Astrocyte of the cerebellum (primary cell): ENCODE data around the gene MRPS9.
A peak's percentile ranks its signal among the peaks of the same experiment; 100 is the strongest.

Experiments
- DNase-seq: peaks from one replicate; pipeline ENCODE4 v3.0.0-alpha.2; 2011; ENCODE audit warnings: low read depth
- H3K4me3 ChIP-seq: 2 replicates; pipeline ENCODE4 v1.5.1; 2011; ENCODE audit warnings: mild to moderate bottlenecking, low read depth, low read length, moderate library complexity
- in situ Hi-C: cut with HindIII; loops from 2 replicates; pipeline ENCODE4 v1.10.0; 2017; ENCODE audit warnings: low sequenced_read_pairs
- TF ChIP-seq, protein P1 (sequence below): IDR thresholded peaks from 2 replicates; pipeline ENCODE4 v1.5.1; 2012; ENCODE audit warnings: low read length, low read depth, moderate library complexity, mild to moderate bottlenecking; ENCODE audit errors: missing control alignments

Gene MRPS9

DNA sequence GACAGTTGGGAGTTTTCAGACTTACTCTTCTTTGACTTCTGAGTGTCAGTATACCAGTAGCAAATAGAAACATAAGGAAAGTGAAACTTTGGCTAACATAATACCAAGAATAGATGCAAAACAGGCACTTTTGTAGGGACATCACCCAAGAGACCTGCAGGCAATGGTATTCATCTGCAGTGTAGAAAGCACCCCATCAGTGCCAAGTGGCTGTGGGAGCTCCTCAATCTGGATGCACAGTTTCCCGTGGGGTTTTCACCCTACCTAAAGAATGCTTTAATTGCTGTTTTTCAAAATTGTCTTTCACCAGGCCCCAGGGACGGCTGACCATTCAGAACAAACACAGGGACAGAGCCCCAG lies 107.1 kb downstream of the MRPS9 start:
- TF ChIP-seq, protein P1, sequence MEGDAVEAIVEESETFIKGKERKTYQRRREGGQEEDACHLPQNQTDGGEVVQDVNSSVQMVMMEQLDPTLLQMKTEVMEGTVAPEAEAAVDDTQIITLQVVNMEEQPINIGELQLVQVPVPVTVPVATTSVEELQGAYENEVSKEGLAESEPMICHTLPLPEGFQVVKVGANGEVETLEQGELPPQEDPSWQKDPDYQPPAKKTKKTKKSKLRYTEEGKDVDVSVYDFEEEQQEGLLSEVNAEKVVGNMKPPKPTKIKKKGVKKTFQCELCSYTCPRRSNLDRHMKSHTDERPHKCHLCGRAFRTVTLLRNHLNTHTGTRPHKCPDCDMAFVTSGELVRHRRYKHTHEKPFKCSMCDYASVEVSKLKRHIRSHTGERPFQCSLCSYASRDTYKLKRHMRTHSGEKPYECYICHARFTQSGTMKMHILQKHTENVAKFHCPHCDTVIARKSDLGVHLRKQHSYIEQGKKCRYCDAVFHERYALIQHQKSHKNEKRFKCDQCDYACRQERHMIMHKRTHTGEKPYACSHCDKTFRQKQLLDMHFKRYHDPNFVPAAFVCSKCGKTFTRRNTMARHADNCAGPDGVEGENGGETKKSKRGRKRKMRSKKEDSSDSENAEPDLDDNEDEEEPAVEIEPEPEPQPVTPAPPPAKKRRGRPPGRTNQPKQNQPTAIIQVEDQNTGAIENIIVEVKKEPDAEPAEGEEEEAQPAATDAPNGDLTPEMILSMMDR, result no peak
- in situ Hi-C loops, result no loop called here
- no peak for DNase-seq
- peak overlapping the region; percentile 49 for H3K4me3 ChIP-seq

DNA sequence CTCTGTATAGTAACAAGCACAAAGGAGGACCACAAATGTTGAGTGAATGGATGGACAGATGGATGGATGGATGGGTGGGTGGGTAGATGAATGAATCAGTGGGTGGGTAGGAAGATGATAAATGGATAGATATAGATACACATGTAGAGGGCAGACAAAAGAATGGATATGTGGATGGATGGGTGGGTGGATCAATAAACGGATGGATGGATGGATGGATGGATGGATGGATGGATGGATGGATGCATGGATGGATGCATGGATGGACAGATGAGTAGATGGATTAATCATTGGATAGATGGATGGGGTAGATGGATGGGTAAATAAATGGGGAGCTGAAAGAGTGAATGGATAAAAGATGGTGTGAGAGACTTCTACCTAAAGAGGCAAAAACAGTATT lies 111.4 kb downstream of the MRPS9 start:
- no peak overlapping the region for H3K4me3 ChIP-seq
- TF ChIP-seq, protein P1, result no peak
- in situ Hi-C loops, result no loop called here
- DNase-seq, result no peak
